ENCODE results near the gene ATG16L1.

ATG16L1 gene

DNA sequence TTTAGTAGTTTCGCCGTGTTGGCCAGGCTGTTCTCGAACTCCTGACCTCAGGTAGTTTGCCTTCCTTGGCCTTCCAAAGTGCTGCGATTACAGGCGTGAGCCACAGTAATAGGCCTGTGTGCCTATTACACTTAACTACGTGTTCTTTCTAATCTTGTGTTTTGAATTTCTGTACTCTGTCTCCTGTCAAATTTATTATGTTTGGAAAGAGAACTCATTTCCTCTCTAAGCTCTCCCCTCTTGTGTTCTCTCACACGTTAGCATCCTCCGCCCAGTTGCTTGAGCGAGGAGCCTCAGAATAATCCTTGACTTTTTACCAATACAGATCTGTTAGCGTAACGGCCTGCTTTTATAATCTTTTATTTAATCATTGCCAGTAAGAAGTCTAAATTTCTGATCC lies 3.7 kb downstream of the ATG16L1 start:
- H3K9ac ChIP-seq (ENCODE audit: low read length): no peak overlapping the region

DNA sequence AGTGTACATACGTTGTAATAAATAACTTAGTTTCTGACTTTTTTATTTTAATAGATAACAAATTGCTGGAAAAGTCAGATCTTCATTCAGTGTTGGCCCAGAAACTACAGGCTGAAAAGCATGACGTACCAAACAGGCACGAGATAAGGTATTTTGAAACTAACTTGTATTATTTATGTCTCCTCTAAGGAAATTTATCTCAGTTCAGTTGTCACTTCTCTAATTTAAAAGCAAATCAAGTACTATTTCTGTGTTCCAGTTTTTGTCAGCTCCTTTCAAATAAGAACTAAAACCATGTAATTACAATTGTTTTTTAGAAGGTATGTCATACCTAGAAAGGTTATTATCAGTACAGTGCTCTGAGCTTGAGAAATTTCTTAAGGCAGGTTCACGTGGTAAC lies 4.6 kb downstream of the ATG16L1 start:
- Histone ChIP-seq H3K9me3 (replicated peaks; ENCODE audit: insufficient read depth, low read length) (no peaks in the 10 kb centered on the region), H3K27me3 (replicated peaks; ENCODE audit: insufficient read depth, low read length) (no peaks in the 10 kb centered on the region), H3K4me2 (ENCODE audit: low read depth, low read length) (no peak overlapping the region), H3F3A (ENCODE audit: insufficient read depth, low read length) (peaks cover 4% of the 10 kb centered on the region; the same call in 1 of the 2 replicates), H3K27ac (ENCODE audit: low read length) (no peak overlapping the region), H3K4me3 (ENCODE audit: low read length) (no peak overlapping the region), H3K9ac (ENCODE audit: low read length) (no peak overlapping the region), H4K20me1 (ENCODE audit: insufficient read depth, low read length) (no peaks in the 10 kb centered on the region), H2AFZ (ENCODE audit: low read length) (no peak overlapping the region), H3K79me2 (ENCODE audit: low read length) (peaks cover 74% of the 10 kb centered on the region), H3K36me3 (replicated peaks; ENCODE audit: insufficient read depth, low read length) (peaks cover 2% of the 10 kb centered on the region), H3K4me1 (ENCODE audit: low read length) (no peaks in the 10 kb centered on the region; the same call in 1 of the 2 replicates), H3K9me2 (replicated peaks; ENCODE audit: insufficient read depth, low read length) (no peaks in the 10 kb centered on the region)
- TF ChIP-seq EZH2phosphoT487 (IDR thresholded peaks at IDR 0.05; ENCODE audit: low read length) (no peak), EZH2 (optimal IDR thresholded peaks at IDR 0.05; ENCODE audit: low read depth, low read length) (no peak)
- TF ChIP-seq, protein P1, sequence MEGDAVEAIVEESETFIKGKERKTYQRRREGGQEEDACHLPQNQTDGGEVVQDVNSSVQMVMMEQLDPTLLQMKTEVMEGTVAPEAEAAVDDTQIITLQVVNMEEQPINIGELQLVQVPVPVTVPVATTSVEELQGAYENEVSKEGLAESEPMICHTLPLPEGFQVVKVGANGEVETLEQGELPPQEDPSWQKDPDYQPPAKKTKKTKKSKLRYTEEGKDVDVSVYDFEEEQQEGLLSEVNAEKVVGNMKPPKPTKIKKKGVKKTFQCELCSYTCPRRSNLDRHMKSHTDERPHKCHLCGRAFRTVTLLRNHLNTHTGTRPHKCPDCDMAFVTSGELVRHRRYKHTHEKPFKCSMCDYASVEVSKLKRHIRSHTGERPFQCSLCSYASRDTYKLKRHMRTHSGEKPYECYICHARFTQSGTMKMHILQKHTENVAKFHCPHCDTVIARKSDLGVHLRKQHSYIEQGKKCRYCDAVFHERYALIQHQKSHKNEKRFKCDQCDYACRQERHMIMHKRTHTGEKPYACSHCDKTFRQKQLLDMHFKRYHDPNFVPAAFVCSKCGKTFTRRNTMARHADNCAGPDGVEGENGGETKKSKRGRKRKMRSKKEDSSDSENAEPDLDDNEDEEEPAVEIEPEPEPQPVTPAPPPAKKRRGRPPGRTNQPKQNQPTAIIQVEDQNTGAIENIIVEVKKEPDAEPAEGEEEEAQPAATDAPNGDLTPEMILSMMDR (IDR thresholded peaks at IDR 0.05; ENCODE audit: low read length): no peak
- DNase-seq: no peak

More for the DNA sequence above, 3.7 kb downstream of the ATG16L1 start:
- Histone ChIP-seq H3K36me3 (replicated peaks; ENCODE audit: insufficient read depth, low read length) (peaks cover 2% of the 10 kb centered on the region), H2AFZ (ENCODE audit: low read length) (no peak overlapping the region), H3F3A (ENCODE audit: insufficient read depth, low read length) (peaks cover 4% of the 10 kb centered on the region; the same call in 1 of the 2 replicates), H3K4me2 (ENCODE audit: low read depth, low read length) (no peak overlapping the region), H3K27me3 (replicated peaks; ENCODE audit: insufficient read depth, low read length) (no peaks in the 10 kb centered on the region), H3K4me1 (ENCODE audit: low read length) (no peaks in the 10 kb centered on the region; the same call in 1 of the 2 replicates), H4K20me1 (ENCODE audit: insufficient read depth, low read length) (no peaks in the 10 kb centered on the region), H3K27ac (ENCODE audit: low read length) (no peak overlapping the region), H3K79me2 (ENCODE audit: low read length) (peaks cover 74% of the 10 kb centered on the region), H3K9me2 (replicated peaks; ENCODE audit: insufficient read depth, low read length) (no peaks in the 10 kb centered on the region), H3K9me3 (replicated peaks; ENCODE audit: insufficient read depth, low read length) (no peaks in the 10 kb centered on the region), H3K4me3 (ENCODE audit: low read length) (no peak overlapping the region)
- DNase-seq: no peak
- TF ChIP-seq EZH2 (optimal IDR thresholded peaks at IDR 0.05; ENCODE audit: low read depth, low read length): no peak
- TF ChIP-seq, protein P1 (IDR thresholded peaks at IDR 0.05; ENCODE audit: low read length): no peak
- TF ChIP-seq EZH2phosphoT487 (IDR thresholded peaks at IDR 0.05; ENCODE audit: low read length): no peak

DNA sequence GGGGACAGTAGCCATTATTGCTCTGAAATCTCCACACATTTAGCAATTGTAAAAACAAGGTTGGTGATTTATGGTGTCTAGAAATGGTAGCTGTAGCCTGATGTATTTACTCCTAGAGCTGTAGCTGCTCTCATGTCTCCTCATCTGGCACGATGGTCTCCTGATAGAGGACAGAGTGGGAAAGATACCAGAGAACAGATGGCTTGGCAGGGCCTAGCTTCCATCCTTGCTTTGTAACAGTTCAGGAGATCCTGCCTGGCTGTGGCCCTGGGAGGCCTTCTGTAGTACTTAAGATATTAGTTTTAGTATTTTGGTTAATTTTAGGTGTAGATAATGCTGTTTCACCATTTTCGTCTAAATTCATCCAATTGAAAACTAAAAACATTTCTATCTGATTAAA lies 6.7 kb downstream of the ATG16L1 start:
- Histone ChIP-seq H3K36me3 (replicated peaks; ENCODE audit: insufficient read depth, low read length) (peaks cover 12% of the 10 kb centered on the region), H4K20me1 (ENCODE audit: insufficient read depth, low read length) (no peaks in the 10 kb centered on the region)
- TF ChIP-seq EZH2phosphoT487 (IDR thresholded peaks at IDR 0.05; ENCODE audit: low read length): no peak
- TF ChIP-seq EZH2 (optimal IDR thresholded peaks at IDR 0.05; ENCODE audit: low read depth, low read length): no peak
- TF ChIP-seq, protein P1 (IDR thresholded peaks at IDR 0.05; ENCODE audit: low read length): no peak

More for the DNA sequence above, 6.7 kb downstream of the ATG16L1 start:
- Histone ChIP-seq H3K79me2 (ENCODE audit: low read length) (peaks cover 73% of the 10 kb centered on the region), H3K4me3 (ENCODE audit: low read length) (no peak overlapping the region), H3K9me3 (replicated peaks; ENCODE audit: insufficient read depth, low read length) (no peaks in the 10 kb centered on the region), H3K4me2 (ENCODE audit: low read depth, low read length) (no peak overlapping the region), H3K9me2 (replicated peaks; ENCODE audit: insufficient read depth, low read length) (no peaks in the 10 kb centered on the region), H2AFZ (ENCODE audit: low read length) (no peak overlapping the region), H3F3A (ENCODE audit: insufficient read depth, low read length) (peaks cover 4% of the 10 kb centered on the region; the same call in 1 of the 2 replicates), H3K9ac (ENCODE audit: low read length) (no peak overlapping the region), H3K4me1 (ENCODE audit: low read length) (no peaks in the 10 kb centered on the region), H3K27me3 (replicated peaks; ENCODE audit: insufficient read depth, low read length) (no peaks in the 10 kb centered on the region), H3K27ac (ENCODE audit: low read length) (no peak overlapping the region)
- DNase-seq: no peak

Data from MM.1S (cell line).